Lower leg skin (tissue), 3 donors: ENCODE results near the gene PMF1.

Experiments
- POLR2A ChIP-seq, 2 donors: fragments of 450-650 bp; IDR thresholded peaks; one replicate each; pipeline ENCODE4 v1.6.1; 2016 to 2017; ENCODE audit warnings: antibody characterized with exemption in 2 of 2, mild to moderate bottlenecking in 1 of 2, moderate library complexity in 1 of 2
- TF ChIP-seq, protein P1 (sequence below), 3 donors: fragments of 450-650 bp; IDR thresholded peaks; one replicate each; pipeline ENCODE4 v1.5.1; 2016; ENCODE audit warnings: antibody characterized with exemption in 3 of 3, mild to moderate bottlenecking in 3 of 3, moderate library complexity in 2 of 3

GRCh38 chr1:156249593-156249992 lies 36.8 kb downstream of the PMF1 start:
- TF ChIP-seq, protein P1, sequence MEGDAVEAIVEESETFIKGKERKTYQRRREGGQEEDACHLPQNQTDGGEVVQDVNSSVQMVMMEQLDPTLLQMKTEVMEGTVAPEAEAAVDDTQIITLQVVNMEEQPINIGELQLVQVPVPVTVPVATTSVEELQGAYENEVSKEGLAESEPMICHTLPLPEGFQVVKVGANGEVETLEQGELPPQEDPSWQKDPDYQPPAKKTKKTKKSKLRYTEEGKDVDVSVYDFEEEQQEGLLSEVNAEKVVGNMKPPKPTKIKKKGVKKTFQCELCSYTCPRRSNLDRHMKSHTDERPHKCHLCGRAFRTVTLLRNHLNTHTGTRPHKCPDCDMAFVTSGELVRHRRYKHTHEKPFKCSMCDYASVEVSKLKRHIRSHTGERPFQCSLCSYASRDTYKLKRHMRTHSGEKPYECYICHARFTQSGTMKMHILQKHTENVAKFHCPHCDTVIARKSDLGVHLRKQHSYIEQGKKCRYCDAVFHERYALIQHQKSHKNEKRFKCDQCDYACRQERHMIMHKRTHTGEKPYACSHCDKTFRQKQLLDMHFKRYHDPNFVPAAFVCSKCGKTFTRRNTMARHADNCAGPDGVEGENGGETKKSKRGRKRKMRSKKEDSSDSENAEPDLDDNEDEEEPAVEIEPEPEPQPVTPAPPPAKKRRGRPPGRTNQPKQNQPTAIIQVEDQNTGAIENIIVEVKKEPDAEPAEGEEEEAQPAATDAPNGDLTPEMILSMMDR (IDR thresholded peaks at IDR 0.05) = no peak
- TF ChIP-seq POLR2A (IDR thresholded peaks at IDR 0.05) = no peak
